DND-41 (cell line): ENCODE results near the gene CEP112.

Experiments used
- ATAC-seq: fragments of 200-7000 bp; cut with Tn5 transposase; 3 replicates; pipeline ENCODE4 v1.9.1; 2021; ENCODE audit warnings: low read depth; ENCODE audit not compliant: insufficient read depth
- DNase-seq: peaks from one replicate; pipeline ENCODE4 v3.0.0-alpha.2; 2020
- H2AFZ ChIP-seq: 2 replicates; pipeline ENCODE4 v1.6.0; 2012; ENCODE audit warnings: low read depth, low read length
- H3K27ac ChIP-seq: 2 replicates; pipeline ENCODE4 v1.5.1; 2012; ENCODE audit warnings: low read length, inconsistent platforms
- H3K27me3 ChIP-seq: fragments of 200-600 bp; sonication (generic); 2 replicates; pipeline ENCODE4 v1.6.0; 2012; ENCODE audit warnings: low read length, mild to moderate bottlenecking, inconsistent platforms; ENCODE audit not compliant: insufficient read depth, poor library complexity
- H3K36me3 ChIP-seq: 2 replicates; pipeline ENCODE4 v1.5.1; 2012; ENCODE audit warnings: low read length, inconsistent platforms; ENCODE audit not compliant: insufficient read depth
- H3K4me1 ChIP-seq: 2 replicates; pipeline ENCODE4 v1.5.1; 2012; ENCODE audit warnings: mild to moderate bottlenecking, low read length; ENCODE audit not compliant: insufficient read depth
- H3K4me2 ChIP-seq: 2 replicates; pipeline ENCODE4 v1.6.0; 2012; ENCODE audit warnings: mild to moderate bottlenecking, moderate library complexity, low read length, inconsistent platforms; ENCODE audit not compliant: insufficient read depth
- H3K4me3 ChIP-seq, 2 experiments: fragments of 200-600 bp in 1 of 2; shearing (Covaris generic) in 1 of 2; 2 replicates each; pipeline ENCODE4 v1.5.1; 2012 to 2016; ENCODE audit warnings: inconsistent platforms in 2 of 2, low read length in 2 of 2, mild to moderate bottlenecking in 2 of 2, low read depth in 1 of 2, moderate library complexity in 1 of 2
- H3K79me2 ChIP-seq: 2 replicates; pipeline ENCODE4 v1.6.0; 2012; ENCODE audit warnings: low read length, inconsistent platforms; ENCODE audit not compliant: insufficient read depth
- H3K9ac ChIP-seq: 2 replicates; pipeline ENCODE4 v1.6.0; 2012; ENCODE audit warnings: low read depth, mild to moderate bottlenecking, inconsistent platforms, low read length, moderate library complexity
- H3K9me3 ChIP-seq: 2 replicates; pipeline ENCODE4 v1.5.1; 2012; ENCODE audit warnings: low read length, moderate library complexity, mild to moderate bottlenecking, inconsistent platforms; ENCODE audit not compliant: insufficient read depth, severe bottlenecking
- H4K20me1 ChIP-seq: 2 replicates; pipeline ENCODE4 v1.6.0; 2012; ENCODE audit warnings: low read length; ENCODE audit not compliant: insufficient read depth
- EZH2 ChIP-seq: IDR thresholded peaks from 3 replicates; pipeline ENCODE4 v1.6.1; 2012; ENCODE audit warnings: borderline replicate concordance, low read depth, mild to moderate bottlenecking, moderate library complexity, low read length, inconsistent platforms; ENCODE audit not compliant: severe bottlenecking
- TF ChIP-seq, protein P1 (sequence below): IDR thresholded peaks from 2 replicates; pipeline ENCODE4 v1.5.1; 2012; ENCODE audit warnings: borderline replicate concordance, low read length, moderate library complexity, mild to moderate bottlenecking; ENCODE audit not compliant: poor library complexity, severe bottlenecking; ENCODE audit errors: extremely low read depth

CEP112 gene

DNA sequence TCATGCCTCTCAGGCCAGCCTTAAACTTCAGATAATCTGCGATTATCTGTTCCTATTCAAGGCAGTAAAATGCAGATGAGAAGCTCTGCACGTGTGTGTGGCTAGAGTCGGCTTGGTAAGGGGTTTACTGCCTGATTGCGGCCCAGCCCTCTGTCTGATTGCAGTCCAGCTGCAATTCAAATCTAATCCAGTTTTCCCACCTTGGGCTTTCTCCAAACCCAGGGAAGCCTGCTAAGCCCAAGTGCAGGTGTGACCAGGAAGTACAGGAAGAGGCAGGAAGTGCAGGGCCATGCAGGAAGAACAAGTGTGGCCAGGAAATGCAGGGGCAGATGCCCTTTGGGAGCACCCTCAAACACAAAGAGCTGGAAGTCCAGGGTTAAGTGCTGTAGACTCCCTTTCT, 314.9 kb downstream of the CEP112 start:
- Histone ChIP-seq H3K4me3 (no peak overlapping the region), H3K36me3 (no peaks in the 10 kb centered on the region), H3K9ac (no peak overlapping the region), H3K27ac (no peak overlapping the region), H3K27me3 (no peaks in the 10 kb centered on the region), H3K4me2 (no peak overlapping the region), H3K9me3 (peaks cover 16% of the 10 kb centered on the region), H3K79me2 (no peaks in the 10 kb centered on the region), H3K4me1 (no peaks in the 10 kb centered on the region), H2AFZ (no peak overlapping the region), H4K20me1 (no peaks in the 10 kb centered on the region)
- no peak for ATAC-seq
- DNase-seq, result no peak
- no peak for TF ChIP-seq EZH2
- TF ChIP-seq, protein P1, sequence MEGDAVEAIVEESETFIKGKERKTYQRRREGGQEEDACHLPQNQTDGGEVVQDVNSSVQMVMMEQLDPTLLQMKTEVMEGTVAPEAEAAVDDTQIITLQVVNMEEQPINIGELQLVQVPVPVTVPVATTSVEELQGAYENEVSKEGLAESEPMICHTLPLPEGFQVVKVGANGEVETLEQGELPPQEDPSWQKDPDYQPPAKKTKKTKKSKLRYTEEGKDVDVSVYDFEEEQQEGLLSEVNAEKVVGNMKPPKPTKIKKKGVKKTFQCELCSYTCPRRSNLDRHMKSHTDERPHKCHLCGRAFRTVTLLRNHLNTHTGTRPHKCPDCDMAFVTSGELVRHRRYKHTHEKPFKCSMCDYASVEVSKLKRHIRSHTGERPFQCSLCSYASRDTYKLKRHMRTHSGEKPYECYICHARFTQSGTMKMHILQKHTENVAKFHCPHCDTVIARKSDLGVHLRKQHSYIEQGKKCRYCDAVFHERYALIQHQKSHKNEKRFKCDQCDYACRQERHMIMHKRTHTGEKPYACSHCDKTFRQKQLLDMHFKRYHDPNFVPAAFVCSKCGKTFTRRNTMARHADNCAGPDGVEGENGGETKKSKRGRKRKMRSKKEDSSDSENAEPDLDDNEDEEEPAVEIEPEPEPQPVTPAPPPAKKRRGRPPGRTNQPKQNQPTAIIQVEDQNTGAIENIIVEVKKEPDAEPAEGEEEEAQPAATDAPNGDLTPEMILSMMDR, result no peak

DNA sequence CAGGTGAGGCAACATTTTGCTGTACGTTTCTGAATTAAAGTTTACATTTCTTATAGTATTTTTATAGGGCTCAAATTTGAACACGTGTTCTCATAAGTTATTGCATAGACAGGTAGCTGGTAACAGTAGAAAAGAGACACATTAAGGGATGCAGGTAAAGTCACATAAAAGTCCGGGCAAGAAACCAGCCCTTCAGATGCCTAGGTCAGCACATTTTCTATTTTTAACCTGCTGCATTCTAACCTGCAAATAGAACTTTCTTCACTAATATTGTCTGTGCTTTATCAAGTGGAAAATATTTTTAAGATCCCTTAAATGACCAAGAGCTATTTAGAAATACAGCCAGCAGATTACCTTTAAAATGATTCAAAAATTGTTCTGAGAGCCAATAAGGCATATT, 323.1 kb downstream of the CEP112 start:
- H4K20me1 ChIP-seq, result no peaks in the 10 kb centered on the region
- ATAC-seq, result no peak

DNA sequence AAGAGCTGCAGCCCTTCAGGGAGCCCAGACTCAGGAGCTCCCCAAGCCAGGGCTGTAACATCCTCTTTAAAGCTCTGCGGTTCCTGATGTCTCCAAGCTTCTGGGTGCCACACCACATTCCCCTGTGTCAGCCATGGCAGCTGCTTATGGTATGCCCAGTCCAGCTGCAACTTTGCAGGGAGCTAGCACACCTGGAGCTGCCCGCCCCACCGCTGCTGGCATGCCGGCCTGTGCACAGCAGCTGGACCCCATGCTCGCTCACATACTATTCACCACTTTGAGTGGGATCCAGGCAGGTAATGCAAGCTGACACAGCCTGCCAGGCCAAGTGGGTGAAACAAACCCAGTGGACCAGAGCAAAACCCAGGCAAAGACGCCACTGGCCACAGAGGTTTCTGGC, 324.9 kb downstream of the CEP112 start:
- Histone ChIP-seq H3K4me2 (no peak overlapping the region), H3K9ac (no peak overlapping the region), H3K4me1 (no peaks in the 10 kb centered on the region), H2AFZ (no peak overlapping the region), H3K4me3 (no peak overlapping the region), H3K36me3 (no peaks in the 10 kb centered on the region), H3K27ac (no peak overlapping the region), H4K20me1 (no peaks in the 10 kb centered on the region), H3K9me3 (peaks cover 14% of the 10 kb centered on the region), H3K27me3 (no peaks in the 10 kb centered on the region), H3K79me2 (no peaks in the 10 kb centered on the region)
- TF ChIP-seq EZH2, result no peak
- TF ChIP-seq, protein P1, result no peak
- ATAC-seq (no peak), DNase-seq (no peak)

More for the DNA sequence above, 323.1 kb downstream of the CEP112 start:
- TF ChIP-seq, protein P1, result no peak
- no peak for TF ChIP-seq EZH2
- DNase-seq, result no peak
- Histone ChIP-seq H3K4me3 (no peak overlapping the region), H3K4me1 (no peaks in the 10 kb centered on the region), H2AFZ (no peak overlapping the region), H3K79me2 (no peaks in the 10 kb centered on the region), H3K4me2 (no peak overlapping the region), H3K36me3 (no peaks in the 10 kb centered on the region), H3K27ac (no peak overlapping the region), H3K9me3 (peaks cover 14% of the 10 kb centered on the region), H3K9ac (no peak overlapping the region), H3K27me3 (no peaks in the 10 kb centered on the region)

DNA sequence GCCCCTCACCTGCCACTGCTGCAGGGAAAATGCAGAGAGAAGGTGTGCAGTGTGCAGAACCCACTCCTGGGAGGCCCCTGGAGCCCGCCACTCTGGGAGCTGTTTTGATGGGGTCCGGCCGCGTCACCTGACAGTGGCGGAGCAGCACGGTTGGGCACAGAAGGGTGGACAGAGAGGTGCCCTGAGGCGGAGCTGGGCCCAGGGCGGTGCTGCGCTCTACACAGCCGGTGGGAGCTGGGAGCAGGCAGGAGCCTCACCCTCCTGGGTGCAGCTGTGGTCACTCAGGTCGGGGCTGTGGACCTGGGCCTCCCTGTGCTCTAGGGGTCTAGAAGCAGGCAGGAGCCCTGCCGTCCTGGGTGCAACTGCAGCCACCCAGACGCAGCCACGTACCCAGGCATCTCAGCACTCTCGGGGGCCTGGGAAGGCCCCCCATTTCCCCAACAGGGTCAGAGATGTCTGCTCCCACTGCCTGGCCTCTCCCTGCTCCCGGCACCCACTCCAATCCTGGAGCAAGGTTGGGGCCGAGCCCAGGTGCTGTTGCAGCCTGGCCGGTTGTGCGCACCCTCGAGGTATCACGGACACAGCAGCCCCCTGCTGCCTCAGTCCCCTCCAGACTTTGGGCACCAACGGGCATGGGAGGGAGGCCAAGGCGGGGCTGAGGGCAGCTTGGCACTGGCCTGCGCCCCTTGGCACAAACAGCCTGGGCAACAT, 326.1 kb downstream of the CEP112 start:
- Histone ChIP-seq H4K20me1 (no peaks in the 10 kb centered on the region), H3K4me1 (no peaks in the 10 kb centered on the region), H3K36me3 (no peaks in the 10 kb centered on the region), H3K4me2 (no peak overlapping the region), H3K27ac (no peak overlapping the region), H3K9me3 (peaks cover 14% of the 10 kb centered on the region), H2AFZ (no peak overlapping the region), H3K27me3 (no peaks in the 10 kb centered on the region), H3K4me3 (no peak overlapping the region), H3K79me2 (no peaks in the 10 kb centered on the region), H3K9ac (no peak overlapping the region)
- DNase-seq (no peak), ATAC-seq (no peak)
- TF ChIP-seq EZH2, result no peak
- TF ChIP-seq, protein P1, result no peak
